Stimulated activated CD4-positive, alpha-beta T cell treated with anti-CD3 and anti-CD28 coated beads, Interleukin-2, amount 100 ng/mL, for 24 hours (primary cell): Measurements from ENCODE around the gene MPRIP.
"Not testable (repeated sequence)": the region's sequence is repeated elsewhere in the genome, so short reads cannot be mapped to it uniquely, and the experiment has no call there.

Source experiments
- DNase-seq, 2 donors: peaks; one replicate each; pipeline ENCODE4 v3.0.0-alpha.2; 2020

MPRIP gene

DNA sequence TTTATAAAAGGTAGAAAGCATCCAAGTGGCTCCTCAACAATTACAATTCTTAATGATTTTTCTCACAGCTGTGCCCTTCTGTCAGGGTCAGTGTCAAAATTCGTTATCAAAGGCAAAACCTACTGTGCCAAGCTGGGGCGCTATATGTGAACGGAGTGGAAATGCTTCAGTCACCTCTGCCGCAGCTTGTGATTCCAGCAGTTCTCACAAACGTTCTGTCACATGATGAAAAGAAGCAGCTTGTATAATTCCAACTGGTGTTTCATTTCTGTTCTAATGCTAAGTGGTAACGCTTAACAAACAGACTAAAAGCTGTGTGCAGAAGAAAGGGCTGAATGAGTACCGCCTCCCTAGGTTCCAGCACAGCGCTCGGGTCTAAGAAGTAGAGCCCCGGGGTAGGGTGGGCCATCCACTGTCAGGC is 149.7 kb downstream of the MPRIP start:
- no peak for DNase-seq

- DNase-seq = not testable (repeated sequence)
Measured at GRCh38 chr17:17195466-17195865, 153.2 kb downstream of the MPRIP start.

DNA sequence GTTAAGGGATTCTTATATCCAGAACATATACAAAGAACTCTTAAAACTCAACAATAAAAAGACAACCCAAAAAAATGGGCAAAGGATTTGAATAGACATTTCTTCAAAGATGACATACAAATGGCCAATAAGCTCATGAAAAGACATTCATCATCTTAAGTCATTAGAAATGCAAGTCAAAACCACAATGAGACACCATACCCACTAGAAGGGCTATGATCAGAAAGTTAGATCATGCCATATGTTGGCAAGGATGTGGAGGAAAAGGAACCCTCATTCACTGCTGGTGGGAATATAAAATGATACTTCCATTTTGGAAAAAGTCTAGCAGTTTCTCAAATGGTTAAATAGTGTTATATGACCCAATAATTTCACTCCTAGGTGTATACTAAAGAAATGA is 154.5 kb downstream of the MPRIP start:
- no peak for DNase-seq

DNA sequence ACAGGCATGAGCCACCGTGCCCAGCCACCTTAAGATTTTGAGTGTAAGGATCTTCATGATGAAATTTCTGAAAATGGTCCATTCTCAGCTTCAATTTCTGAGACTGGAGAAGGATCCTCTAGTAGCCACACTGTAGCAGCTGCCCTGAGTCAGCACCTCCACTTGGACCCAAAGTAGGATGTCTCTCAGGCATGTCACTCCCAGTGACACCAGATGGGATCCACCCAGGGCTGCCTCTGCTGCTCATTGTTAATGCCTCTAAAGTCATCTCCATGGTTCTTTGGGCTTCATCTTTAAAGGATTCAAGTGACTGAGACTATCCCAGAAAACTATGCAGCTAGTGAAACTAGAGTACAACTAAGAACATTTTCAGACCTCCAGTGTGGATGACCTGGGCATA is 156.0 kb downstream of the MPRIP start:
- no peak for DNase-seq

DNA sequence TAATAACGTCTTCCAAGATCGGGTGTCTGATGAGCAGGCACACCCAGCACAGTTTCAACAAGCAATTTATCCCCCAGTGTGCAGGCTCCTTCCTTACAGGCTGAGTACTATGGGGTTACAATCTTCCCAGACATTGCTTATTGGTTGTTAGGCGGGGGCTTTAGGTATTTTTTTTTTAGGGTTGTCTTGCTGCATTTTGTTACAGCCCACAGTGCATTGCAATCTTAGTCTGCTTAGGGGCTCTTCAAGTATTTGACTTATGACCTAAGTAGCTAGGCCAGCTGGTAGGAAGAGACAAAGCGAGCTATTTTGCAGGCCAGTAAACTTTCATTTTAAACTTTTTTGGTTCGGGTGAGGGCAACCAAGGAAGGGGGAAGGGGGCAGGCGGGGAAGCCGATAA is 158.1 kb downstream of the MPRIP start:
- DNase-seq = no peak

GRCh38 chr17:17200831-17201230 is 158.6 kb downstream of the MPRIP start:
- no peak for DNase-seq

- DNase-seq = no peak
Measured at GRCh38 chr17:17201271-17201670, 159.0 kb downstream of the MPRIP start.

GRCh38 chr17:17201907-17202306 is 159.7 kb downstream of the MPRIP start:
- no peak for DNase-seq

DNA sequence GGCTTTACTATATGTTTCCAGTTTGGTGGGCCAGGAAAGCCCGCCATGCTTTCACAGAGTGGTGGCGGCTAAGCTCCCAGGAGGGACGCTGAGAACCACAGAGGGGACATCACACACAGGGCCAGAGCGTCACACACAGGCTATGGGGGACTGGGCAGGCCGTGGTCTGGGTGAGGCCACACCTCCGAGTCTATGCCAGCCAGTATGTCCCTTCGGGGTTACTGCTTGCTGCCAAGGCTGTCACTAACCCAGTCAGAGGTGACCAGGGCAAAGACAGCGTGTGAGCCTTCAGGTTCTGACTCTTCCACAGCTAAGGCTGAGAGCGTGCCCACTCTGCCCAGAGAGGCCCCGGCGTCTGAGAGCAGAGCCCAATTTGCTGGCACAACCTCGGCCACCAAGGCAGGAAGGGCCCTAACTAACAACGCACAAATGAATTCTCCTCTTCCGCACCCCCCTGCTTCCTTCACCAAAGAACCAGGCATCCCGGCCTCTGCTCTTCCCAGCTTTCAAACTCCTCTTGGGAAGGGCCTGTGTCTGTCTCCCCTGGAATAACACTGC is 161.0 kb downstream of the MPRIP start:
- no peak for DNase-seq

- DNase-seq = no peak
Measured at GRCh38 chr17:17204041-17204591, 161.9 kb downstream of the MPRIP start.

- DNase-seq = no peak
Measured at GRCh38 chr17:17204635-17205231, 162.5 kb downstream of the MPRIP start.

- DNase-seq = peak; percentile 74
Measured at GRCh38 chr17:17205368-17206123, 163.3 kb downstream of the MPRIP start.

GRCh38 chr17:17206124-17206912 is 164.1 kb downstream of the MPRIP start, which contains the start of gene PLD6:
TSS of gene PLD6 (minus strand) at chr17:17206333. CDS start at chr17:17206286, 47 bp downstream.
- DNase-seq = peak; percentile 94

DNA sequence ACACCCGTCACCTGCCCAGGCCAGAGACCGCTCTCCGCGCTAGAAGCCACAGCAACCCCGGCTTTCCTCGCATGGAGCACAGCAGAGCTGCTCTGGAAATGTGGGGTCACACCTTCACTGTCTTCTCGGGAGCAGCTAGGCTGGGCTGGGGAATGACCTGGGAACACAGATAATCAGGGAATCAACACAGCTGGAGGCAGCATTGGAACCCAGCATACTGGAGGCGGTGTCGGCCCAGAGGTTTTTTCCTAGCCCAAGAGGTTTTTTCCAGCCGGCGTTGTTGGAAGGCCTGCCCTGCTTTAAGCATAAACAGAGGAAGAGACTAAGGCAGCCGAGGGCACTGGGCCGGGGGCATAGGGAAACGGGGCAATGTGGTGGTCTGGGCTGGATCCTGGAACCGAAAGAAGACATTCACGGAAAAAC is 164.7 kb downstream of the MPRIP start:
- DNase-seq = no peak

DNA sequence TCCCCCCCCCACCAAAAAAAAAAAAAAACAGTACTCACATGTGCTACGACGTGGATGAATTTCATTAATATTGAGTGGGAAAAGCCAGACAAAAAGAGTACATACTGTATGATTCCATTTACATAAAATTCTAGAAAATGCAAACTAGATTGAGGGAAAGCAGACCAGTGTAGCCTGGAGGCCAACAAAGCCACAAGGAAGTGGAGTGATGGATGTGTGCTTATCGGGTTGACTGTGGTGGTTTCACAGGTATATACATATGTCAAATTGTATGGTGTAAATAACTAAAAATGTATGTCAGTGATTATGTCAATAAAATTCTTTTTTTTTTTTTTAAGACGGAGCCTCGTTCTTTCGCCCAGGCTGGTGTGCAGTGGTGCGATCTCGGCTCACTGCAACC is 165.7 kb downstream of the MPRIP start:
- DNase-seq = no peak

GRCh38 chr17:17213775-17214174 is 171.5 kb downstream of the MPRIP start:
- no peak for DNase-seq

GRCh38 chr17:17214646-17215436 is 172.6 kb downstream of the MPRIP start:
- no peak for DNase-seq

DNA sequence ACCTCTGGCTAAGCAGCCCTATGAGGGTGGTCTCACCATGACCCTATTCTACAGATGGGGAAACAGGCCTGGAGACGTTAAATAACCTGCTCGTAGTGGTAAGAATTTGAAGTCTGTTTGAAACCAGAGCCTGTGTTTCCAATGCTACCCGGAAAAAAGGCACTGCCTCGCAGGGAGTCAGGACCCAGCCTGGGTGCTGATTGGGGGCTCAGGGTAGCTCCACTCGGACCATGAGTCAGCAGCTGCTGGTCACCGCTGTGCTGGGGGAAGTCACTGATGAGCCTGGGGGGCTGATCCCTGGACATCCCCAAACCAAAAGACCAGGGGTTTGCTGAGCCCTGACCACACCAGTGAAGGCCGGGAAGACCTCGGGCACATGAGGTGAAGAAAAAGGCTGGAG is 173.3 kb downstream of the MPRIP start:
- DNase-seq = no peak

GRCh38 chr17:17216236-17216635 is 174.0 kb downstream of the MPRIP start:
- no peak for DNase-seq

- no peak for DNase-seq
Measured at GRCh38 chr17:17216776-17217175, 174.5 kb downstream of the MPRIP start.

GRCh38 chr17:17217995-17218394 is 175.7 kb downstream of the MPRIP start:
- DNase-seq = no peak

GRCh38 chr17:17220529-17220928 is 178.3 kb downstream of the MPRIP start:
- no peak for DNase-seq
